ENCODE results near the gene KCNG2.

Gene KCNG2

DNA sequence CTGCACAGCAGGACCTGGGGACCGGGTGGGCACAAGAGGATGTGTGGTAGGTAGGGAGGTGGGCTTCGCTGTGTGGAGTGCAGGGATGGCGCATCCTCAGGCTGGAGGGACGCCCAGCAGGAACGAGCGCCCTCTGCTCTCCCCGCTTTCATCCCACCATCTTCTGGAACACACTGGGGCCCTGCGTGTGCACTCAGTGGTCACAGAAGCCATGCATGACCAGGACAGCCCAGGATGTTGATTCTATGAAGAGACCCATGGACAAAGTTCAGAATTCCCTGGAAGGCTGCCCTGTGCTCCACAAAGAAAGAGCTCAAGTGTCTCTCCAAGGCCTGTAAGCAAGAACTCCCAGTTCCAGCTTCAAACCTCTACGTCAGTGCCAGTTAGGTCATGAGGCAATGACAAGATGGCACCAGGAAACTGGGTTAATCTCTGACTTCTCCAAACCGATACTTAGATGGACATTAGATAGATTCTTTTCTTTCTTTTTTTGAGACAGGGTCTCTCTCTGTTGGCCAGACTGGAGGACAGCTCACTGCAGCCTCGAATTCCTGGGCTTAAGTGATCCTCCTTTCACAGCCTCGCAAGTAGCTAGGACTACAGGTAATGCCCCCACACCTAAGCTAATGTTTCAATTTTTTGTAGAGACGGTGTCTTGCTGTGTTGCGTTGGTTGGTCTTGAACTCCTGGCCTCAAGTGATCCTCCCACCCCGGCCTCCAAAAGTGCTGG, 150.3 kb downstream of the KCNG2 start (continued):
- TF ChIP-seq, protein P1, sequence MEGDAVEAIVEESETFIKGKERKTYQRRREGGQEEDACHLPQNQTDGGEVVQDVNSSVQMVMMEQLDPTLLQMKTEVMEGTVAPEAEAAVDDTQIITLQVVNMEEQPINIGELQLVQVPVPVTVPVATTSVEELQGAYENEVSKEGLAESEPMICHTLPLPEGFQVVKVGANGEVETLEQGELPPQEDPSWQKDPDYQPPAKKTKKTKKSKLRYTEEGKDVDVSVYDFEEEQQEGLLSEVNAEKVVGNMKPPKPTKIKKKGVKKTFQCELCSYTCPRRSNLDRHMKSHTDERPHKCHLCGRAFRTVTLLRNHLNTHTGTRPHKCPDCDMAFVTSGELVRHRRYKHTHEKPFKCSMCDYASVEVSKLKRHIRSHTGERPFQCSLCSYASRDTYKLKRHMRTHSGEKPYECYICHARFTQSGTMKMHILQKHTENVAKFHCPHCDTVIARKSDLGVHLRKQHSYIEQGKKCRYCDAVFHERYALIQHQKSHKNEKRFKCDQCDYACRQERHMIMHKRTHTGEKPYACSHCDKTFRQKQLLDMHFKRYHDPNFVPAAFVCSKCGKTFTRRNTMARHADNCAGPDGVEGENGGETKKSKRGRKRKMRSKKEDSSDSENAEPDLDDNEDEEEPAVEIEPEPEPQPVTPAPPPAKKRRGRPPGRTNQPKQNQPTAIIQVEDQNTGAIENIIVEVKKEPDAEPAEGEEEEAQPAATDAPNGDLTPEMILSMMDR (tag by site-specific recombination; IDR thresholded peaks at IDR 0.05): no peak
- TF ChIP-seq ZIC2 (tag by site-specific recombination; IDR thresholded peaks at IDR 0.05): no peak
- TF ChIP-seq ZNF610 (tag by site-specific recombination; IDR thresholded peaks at IDR 0.05; ENCODE audit: borderline replicate concordance): no peak
- TF ChIP-seq, protein P2, sequence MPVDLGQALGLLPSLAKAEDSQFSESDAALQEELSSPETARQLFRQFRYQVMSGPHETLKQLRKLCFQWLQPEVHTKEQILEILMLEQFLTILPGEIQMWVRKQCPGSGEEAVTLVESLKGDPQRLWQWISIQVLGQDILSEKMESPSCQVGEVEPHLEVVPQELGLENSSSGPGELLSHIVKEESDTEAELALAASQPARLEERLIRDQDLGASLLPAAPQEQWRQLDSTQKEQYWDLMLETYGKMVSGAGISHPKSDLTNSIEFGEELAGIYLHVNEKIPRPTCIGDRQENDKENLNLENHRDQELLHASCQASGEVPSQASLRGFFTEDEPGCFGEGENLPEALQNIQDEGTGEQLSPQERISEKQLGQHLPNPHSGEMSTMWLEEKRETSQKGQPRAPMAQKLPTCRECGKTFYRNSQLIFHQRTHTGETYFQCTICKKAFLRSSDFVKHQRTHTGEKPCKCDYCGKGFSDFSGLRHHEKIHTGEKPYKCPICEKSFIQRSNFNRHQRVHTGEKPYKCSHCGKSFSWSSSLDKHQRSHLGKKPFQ (tag by site-specific recombination; IDR thresholded peaks at IDR 0.05): no peak
- TF ChIP-seq ZNF138 (tag by site-specific recombination; IDR thresholded peaks at IDR 0.05; ENCODE audit: borderline replicate concordance): no peak
- TF ChIP-seq ZNF2 (tag by site-specific recombination; IDR thresholded peaks at IDR 0.05): no peak
- TF ChIP-seq OSR2 (tag by site-specific recombination; IDR thresholded peaks at IDR 0.05): no peak
- TF ChIP-seq, protein P3, sequence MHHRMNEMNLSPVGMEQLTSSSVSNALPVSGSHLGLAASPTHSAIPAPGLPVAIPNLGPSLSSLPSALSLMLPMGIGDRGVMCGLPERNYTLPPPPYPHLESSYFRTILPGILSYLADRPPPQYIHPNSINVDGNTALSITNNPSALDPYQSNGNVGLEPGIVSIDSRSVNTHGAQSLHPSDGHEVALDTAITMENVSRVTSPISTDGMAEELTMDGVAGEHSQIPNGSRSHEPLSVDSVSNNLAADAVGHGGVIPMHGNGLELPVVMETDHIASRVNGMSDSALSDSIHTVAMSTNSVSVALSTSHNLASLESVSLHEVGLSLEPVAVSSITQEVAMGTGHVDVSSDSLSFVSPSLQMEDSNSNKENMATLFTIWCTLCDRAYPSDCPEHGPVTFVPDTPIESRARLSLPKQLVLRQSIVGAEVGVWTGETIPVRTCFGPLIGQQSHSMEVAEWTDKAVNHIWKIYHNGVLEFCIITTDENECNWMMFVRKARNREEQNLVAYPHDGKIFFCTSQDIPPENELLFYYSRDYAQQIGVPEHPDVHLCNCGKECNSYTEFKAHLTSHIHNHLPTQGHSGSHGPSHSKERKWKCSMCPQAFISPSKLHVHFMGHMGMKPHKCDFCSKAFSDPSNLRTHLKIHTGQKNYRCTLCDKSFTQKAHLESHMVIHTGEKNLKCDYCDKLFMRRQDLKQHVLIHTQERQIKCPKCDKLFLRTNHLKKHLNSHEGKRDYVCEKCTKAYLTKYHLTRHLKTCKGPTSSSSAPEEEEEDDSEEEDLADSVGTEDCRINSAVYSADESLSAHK (tag by site-specific recombination; IDR thresholded peaks at IDR 0.05): no peak
- no peak for TF ChIP-seq ZSCAN30 (tag by site-specific recombination; IDR thresholded peaks at IDR 0.05)

DNA sequence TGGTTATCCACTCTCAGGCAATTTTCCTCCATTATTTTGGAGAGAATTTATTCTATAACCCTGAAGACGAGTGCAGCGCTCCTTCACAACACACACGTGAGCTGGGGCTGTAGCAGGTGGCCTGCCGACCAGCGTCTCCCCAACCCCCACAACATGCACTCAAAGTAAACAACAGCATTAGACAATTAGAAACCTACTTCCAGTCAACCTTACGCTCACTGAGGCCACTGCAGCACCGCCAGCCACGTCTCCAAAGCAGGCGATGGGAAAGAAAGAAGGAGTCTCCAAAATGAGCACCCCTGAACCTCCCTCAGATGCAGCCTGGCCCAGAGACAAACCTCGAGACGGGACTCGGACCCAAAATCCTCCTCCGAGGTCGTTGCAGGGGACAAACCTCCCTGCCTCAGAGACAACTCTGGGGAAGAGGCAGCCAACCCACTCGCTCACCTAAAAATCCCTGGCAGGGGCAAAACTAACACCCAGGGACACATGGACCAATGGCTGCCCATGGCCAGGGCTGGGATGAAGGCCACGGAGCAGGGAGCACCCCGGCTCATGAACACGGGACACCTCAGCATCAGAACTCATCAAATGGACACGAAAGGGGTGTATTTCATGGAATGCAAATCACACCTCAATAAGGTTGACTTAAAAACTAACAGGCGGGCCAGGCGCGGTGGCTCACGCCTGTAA, 151.1 kb downstream of the KCNG2 start:
- Histone ChIP-seq H3K27ac (ENCODE audit: extremely low read depth, low read depth, low read length) (no peak overlapping the region), H3K36me3 (ENCODE audit: control insufficient read depth in 2 of 2, insufficient read depth in 1 of 2, low read length in 2 of 2) (peaks cover 11 to 22% of the 10 kb centered on the region in 2 experiments; a peak in 2 of 3 replicates), H3K4me3 (ENCODE audit: low read depth, low read length) (no peak overlapping the region), H3K4me1 (ENCODE audit: control insufficient read depth, insufficient read depth, low read length) (peaks cover 12% of the 10 kb centered on the region), H3K9me3 (ENCODE audit: control insufficient read depth, insufficient read depth, low read depth, low read length) (no peaks in the 10 kb centered on the region)
- POLR2A ChIA-PET: no interaction called here
- CTCF ChIA-PET: no interaction called here
- TF ChIP-seq ZSCAN30 (tag by site-specific recombination; IDR thresholded peaks at IDR 0.05): no peak
- TF ChIP-seq ZNF146 (tag by site-specific recombination; IDR thresholded peaks at IDR 0.05): no peak
- no peak for TF ChIP-seq ZNF132 (tag by site-specific recombination; IDR thresholded peaks at IDR 0.05; ENCODE audit: borderline replicate concordance)
- no peak for TF ChIP-seq ZNF416 (tag by site-specific recombination; IDR thresholded peaks at IDR 0.05)
- no peak for TF ChIP-seq ZNF621 (tag by site-specific recombination; IDR thresholded peaks at IDR 0.05)
- TF ChIP-seq ZNF138 (tag by site-specific recombination; IDR thresholded peaks at IDR 0.05; ENCODE audit: borderline replicate concordance): no peak
- no peak for TF ChIP-seq SP7 (tag by site-specific recombination; IDR thresholded peaks at IDR 0.05)
- no peak for TF ChIP-seq ZNF37A (tag by site-specific recombination; IDR thresholded peaks at IDR 0.05)
